Right atrium auricular region (tissue), 2 donors: ENCODE data around the gene IRAK3. TPM values are rescaled to one million over a fixed set of nuclear protein-coding genes. Genes with fewer than 3 reads are reported as not detected.
"Not testable (repeated sequence)": the region's sequence is repeated elsewhere in the genome, so short reads cannot be mapped to it uniquely, and the experiment has no call there.

Source experiments
- DNase-seq: peaks from one replicate; pipeline ENCODE4 v3.0.0-alpha.2; 2019; ENCODE audit warnings: low spot score
- H3K27ac ChIP-seq, 2 donors: fragments of 200-600 bp; sonication (generic); 1 replicate in 1 of 2; 2 replicates in 1 of 2; pipeline ENCODE4 v1.5.1; 2016 to 2019
- H3K27me3 ChIP-seq, 2 donors: fragments of 200-600 bp; sonication (generic); one replicate each; pipeline versions ENCODE4 v1.5.1 to v1.6.0; 2017 to 2019
- H3K36me3 ChIP-seq: fragments of 200-600 bp; sonication (generic); one replicate; pipeline ENCODE4 v1.5.1; 2016
- H3K4me1 ChIP-seq, 2 donors: fragments of 200-600 bp; sonication (generic); one replicate each; pipeline versions ENCODE4 v1.5.1 to v1.6.0; 2017 to 2019
- H3K4me3 ChIP-seq, 2 donors: fragments of 200-600 bp; sonication (generic); 1 replicate in 1 of 2; 2 replicates in 1 of 2; pipeline ENCODE4 v1.5.1; 2017 to 2019; ENCODE audit warnings: mild to moderate bottlenecking in 1 of 2, moderate library complexity in 1 of 2
- H3K9me3 ChIP-seq, 2 donors: fragments of 200-600 bp; sonication (generic); one replicate each; pipeline ENCODE4 v1.5.1; 2019
- CTCF ChIP-seq, 2 donors: fragments of 200-600 bp; sonication (generic); IDR thresholded peaks; one replicate each; pipeline ENCODE4 v1.5.1; 2019; ENCODE audit warnings: antibody characterized with exemption in 2 of 2
- total RNA-seq, 2 donors: library from RNA; depleted of rRNA; stranded (reverse); fragments of >200 nt; gene quantifications; one replicate each; pipeline ENCODE4 v1.1.0, GENCODE V29; 2016

The IRAK3 gene
- total RNA-seq, 2 donors from 2014 or later = 12.3 to 15.8 TPM

- Histone ChIP-seq H3K4me1 (no peaks in the 10 kb centered on the region), H3K27ac (no peak overlapping the region)
Measured at GRCh38 chr12:66232263-66232662, 43.2 kb downstream of the IRAK3 start.

DNA sequence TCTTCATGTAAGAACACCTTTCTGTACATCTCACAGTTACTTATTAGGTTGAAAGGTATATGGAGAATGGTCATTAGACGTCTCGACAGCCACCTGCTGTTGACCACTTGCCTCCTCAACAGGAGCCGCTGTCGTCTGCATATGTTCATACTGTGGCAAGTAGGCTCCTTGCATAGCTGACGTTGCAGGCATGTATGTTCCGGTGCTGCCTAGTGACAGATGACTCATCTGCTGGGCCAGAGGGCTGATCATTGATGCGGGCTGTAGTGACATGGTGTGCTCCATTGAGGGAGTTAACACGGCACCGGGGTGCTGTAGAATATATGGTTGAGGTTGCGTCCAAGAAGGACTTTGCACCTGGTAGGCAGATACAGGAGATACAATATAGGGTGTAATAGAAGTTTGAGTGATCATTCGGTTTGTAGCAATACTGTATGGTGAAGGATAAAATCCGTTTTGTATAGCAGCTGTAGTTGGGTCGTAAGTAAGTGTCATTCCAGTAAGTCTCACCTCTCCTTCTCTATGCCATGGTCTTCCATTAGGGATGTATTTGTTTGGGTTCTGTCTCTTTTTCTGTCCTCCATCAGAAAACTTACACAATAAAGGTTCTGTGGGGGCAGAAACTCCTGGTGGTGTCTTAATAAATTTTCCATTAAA, 45.2 kb downstream of the IRAK3 start:
- not testable (repeated sequence) for H3K4me1 ChIP-seq, H3K27me3 ChIP-seq, DNase-seq, H3K27ac ChIP-seq, H3K36me3 ChIP-seq, H3K9me3 ChIP-seq, H3K4me3 ChIP-seq

More at GRCh38 chr12:66232263-66232662, 43.2 kb downstream of the IRAK3 start:
- H3K9me3 ChIP-seq = no peaks in the 10 kb centered on the region
- no peak for TF ChIP-seq CTCF (IDR thresholded peaks at IDR 0.05)
- H3K27me3 ChIP-seq = no peaks in the 10 kb centered on the region
- no peak overlapping the region for H3K4me3 ChIP-seq
- H3K36me3 ChIP-seq = peaks cover under 1% of the 10 kb centered on the region
- DNase-seq = no peak

DNA sequence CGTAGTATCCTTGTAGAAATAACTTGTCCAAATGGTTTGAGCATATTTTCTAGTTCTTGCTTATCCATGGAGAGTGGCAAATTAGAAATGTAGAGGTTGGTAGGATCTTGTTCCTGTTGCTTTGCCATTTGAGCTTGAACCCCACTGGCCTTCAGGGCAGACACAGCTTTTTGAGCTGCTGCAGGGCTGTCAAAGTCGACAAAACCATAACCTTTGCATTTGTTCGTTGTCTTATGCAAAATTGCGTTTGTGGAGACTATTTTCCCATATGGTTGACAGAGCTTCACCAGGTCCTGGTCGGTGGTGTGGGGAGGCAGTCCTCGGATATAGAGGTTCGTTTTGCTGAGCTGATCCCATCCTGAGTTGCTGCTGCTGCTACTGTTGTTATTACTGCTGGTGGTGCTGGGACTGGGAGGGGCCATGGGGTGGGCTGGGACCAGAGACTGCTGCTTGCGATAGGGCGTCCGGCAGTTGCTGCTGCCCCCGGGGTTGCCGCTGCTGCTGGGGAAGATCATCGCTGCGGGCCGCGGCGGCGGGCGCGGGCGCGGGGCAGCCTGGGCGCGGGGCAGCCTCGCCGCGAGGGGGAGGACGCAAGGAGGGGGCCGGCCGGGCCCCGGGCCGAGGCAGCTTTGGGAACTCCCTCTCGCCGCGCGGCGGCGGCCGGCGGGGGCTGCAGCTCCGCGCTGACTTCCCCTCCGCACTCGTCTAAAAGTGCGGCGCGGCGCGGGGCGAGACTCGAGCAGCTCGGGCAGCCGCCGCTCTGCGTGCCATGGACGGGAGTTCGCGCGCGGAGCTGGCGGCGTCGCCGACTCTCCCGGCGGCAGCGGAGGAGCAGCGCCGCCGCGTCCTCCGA, 46.0 kb downstream of the IRAK3 start:
- Histone ChIP-seq H3K4me3 (peak overlapping the region; percentile 52 to 60), H3K27ac (peak overlapping the region; percentile 40 to 62)
- not testable (repeated sequence) for H3K4me1 ChIP-seq, H3K27me3 ChIP-seq, DNase-seq, H3K36me3 ChIP-seq, H3K9me3 ChIP-seq
- peak in 1 of 2 donors; percentile 36 for TF ChIP-seq CTCF (IDR thresholded peaks at IDR 0.05)

- no peak for TF ChIP-seq CTCF (IDR thresholded peaks at IDR 0.05)
- DNase-seq = no peak
- Histone ChIP-seq H3K9me3 (no peaks in the 10 kb centered on the region), H3K36me3 (no peaks in the 10 kb centered on the region), H3K27ac (peak overlapping the region; percentile 40 to 62), H3K27me3 (no peaks in the 10 kb centered on the region), H3K4me3 (peak overlapping the region; percentile 52 to 60), H3K4me1 (peaks cover 0 to 12% of the 10 kb centered on the region in 2 donors)
Measured at GRCh38 chr12:66235626-66236281, 46.7 kb downstream of the IRAK3 start.

DNA sequence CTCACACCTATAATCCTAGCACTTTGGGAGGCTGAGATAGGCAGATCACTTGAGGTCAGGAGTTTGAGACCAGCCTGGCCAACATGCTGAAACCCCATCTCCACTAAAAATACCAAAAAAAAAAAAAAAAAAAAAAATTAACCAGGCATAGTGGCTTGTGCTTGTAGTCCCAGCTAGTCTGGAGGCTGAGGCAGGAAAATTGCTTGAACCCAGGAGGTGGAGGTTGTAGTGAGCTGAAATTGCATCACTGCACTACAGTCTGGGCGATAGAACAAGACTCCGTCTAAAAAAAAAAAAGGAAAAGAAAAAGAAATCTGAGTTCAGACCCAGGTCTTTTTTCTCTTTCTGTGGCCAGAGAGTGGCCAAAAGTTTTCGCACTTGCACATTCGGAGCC, 47.3 kb downstream of the IRAK3 start:
- not testable (repeated sequence) for H3K27ac ChIP-seq, H3K4me3 ChIP-seq, H3K9me3 ChIP-seq, H3K27me3 ChIP-seq, DNase-seq, H3K36me3 ChIP-seq
- H3K4me1 ChIP-seq = peaks cover 0 to 12% of the 10 kb centered on the region in 2 donors

DNA sequence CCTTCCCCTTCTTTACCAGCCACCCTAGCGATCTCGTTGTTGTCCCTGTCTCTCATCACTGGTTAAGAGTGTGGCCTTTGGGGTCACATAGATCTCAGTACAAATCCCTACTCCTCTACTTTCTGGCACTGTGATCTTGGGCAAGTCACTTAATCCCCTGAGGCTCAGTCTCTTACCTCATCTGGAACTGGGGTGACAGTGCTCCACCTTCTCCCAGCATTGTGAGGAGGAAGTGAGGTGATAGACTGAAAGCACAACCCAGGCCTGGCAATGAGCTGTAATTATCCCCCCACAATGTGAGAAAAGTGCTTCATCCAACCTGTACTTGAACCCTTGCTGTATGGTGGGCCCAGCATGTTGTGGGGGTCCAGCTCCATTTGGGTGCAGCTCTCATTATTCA, 48.0 kb downstream of the IRAK3 start:
- Histone ChIP-seq H3K27ac (no peak overlapping the region), H3K27me3 (no peaks in the 10 kb centered on the region), H3K36me3 (peaks cover under 1% of the 10 kb centered on the region), H3K4me1 (peaks cover 0 to 12% of the 10 kb centered on the region in 2 donors), H3K9me3 (no peaks in the 10 kb centered on the region), H3K4me3 (no peak overlapping the region)
- DNase-seq = no peak
- no peak for TF ChIP-seq CTCF (IDR thresholded peaks at IDR 0.05)
